Upper lobe of right lung (tissue), 1 donor: ENCODE data around the gene SGIP1. TPM values are rescaled to one million over a fixed set of nuclear protein-coding genes. Genes with fewer than 3 reads are reported as not detected.
A peak's percentile ranks its signal among the peaks of the same experiment; 100 is the strongest.

Experiments
- ATAC-seq: fragments of 200-7000 bp; cut with Tn5 transposase; one replicate; pipeline ENCODE4 v1.9.1; 2020; ENCODE audit warnings: mild to moderate bottlenecking, moderate library complexity
- DNase-seq: peaks from one replicate; pipeline ENCODE4 v3.0.0-alpha.2; 2020
- H3K27ac ChIP-seq: fragments of 200-600 bp; one replicate; pipeline ENCODE4 v1.8.0; 2022
- H3K27me3 ChIP-seq: fragments of 200-600 bp; one replicate; pipeline ENCODE4 v1.8.0; 2022; ENCODE audit warnings: mild to moderate bottlenecking
- H3K36me3 ChIP-seq: fragments of 200-600 bp; one replicate; pipeline ENCODE4 v1.8.0; 2022
- H3K4me1 ChIP-seq: fragments of 200-600 bp; one replicate; pipeline ENCODE4 v1.8.0; 2022
- H3K4me3 ChIP-seq: fragments of 200-600 bp; one replicate; pipeline ENCODE4 v1.8.0; 2022; ENCODE audit warnings: mild to moderate bottlenecking
- H3K9me3 ChIP-seq: fragments of 200-600 bp; one replicate; pipeline ENCODE4 v1.8.0; 2022
- intact Hi-C: fragments of 100-400 bp; cut with DNase I; formaldehyde crosslinking; loops from one replicate; pipeline ENCODE4 v1.11.0; 2022
- total RNA-seq: library from RNA; stranded (reverse); fragmentation: NEBNext Ultra II Directional; extraction: Animal tissue kit (Norgen Biotek cat#: 25700); gene quantifications from one replicate; pipeline ENCODE4 v1.2.1, GENCODE V29; 2021
- TF ChIP-seq, protein P1 (sequence below): fragments of 200-600 bp; IDR thresholded peaks from one replicate; pipeline ENCODE4 v1.8.0; 2022; ENCODE audit warnings: antibody characterized with exemption
- donor health status: DM: no; HTN: yes; CAD: no; lungs with severe emphysema.

Gene SGIP1
- total RNA-seq, 1 donor from 2014 or later = 19.8 TPM

GRCh38 chr1:66539491-66539890 lies 5.5 kb downstream of the SGIP1 start:
- TF ChIP-seq, protein P1, sequence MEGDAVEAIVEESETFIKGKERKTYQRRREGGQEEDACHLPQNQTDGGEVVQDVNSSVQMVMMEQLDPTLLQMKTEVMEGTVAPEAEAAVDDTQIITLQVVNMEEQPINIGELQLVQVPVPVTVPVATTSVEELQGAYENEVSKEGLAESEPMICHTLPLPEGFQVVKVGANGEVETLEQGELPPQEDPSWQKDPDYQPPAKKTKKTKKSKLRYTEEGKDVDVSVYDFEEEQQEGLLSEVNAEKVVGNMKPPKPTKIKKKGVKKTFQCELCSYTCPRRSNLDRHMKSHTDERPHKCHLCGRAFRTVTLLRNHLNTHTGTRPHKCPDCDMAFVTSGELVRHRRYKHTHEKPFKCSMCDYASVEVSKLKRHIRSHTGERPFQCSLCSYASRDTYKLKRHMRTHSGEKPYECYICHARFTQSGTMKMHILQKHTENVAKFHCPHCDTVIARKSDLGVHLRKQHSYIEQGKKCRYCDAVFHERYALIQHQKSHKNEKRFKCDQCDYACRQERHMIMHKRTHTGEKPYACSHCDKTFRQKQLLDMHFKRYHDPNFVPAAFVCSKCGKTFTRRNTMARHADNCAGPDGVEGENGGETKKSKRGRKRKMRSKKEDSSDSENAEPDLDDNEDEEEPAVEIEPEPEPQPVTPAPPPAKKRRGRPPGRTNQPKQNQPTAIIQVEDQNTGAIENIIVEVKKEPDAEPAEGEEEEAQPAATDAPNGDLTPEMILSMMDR = no peak
- no peaks in the 10 kb centered on the region for H3K27me3 ChIP-seq
- DNase-seq (no peak), ATAC-seq (no peak)
- H3K27ac ChIP-seq = no peak overlapping the region
- H3K4me3 ChIP-seq = no peak overlapping the region
- H3K9me3 ChIP-seq = no peaks in the 10 kb centered on the region
- peaks cover 6% of the 10 kb centered on the region for H3K4me1 ChIP-seq
- no peaks in the 10 kb centered on the region for H3K36me3 ChIP-seq
- intact Hi-C loops = no loop called here

DNA sequence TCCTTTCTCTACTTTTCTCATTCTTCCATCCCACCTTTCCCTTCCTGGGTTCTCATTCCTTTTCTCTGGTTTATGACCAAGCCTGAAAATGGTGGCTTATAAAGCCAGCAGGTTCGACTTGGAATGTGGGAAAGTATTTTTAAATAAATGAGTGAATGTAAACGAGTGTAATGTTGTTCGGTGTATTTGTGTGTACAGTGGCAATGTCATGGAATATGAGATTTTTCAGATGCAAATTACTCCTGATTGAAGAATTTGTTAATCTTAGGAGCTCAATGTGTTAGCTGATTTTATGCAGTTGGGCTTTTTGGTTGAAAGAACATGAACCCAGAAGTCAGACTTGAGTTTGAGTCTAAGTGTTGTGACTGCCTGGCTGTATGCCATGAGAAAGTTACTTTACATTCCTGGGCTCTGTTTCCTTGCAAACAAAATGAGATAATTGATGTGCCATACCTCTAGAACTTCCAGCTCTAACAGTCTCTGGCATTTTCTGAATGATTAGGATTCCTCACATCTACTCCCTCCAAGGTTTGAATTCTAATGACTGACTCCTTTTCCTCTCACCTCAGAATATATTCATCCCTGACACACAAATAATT lies 6.6 kb downstream of the SGIP1 start:
- H3K9me3 ChIP-seq = no peaks in the 10 kb centered on the region
- no peak overlapping the region for H3K27ac ChIP-seq
- H3K4me3 ChIP-seq = no peak overlapping the region
- TF ChIP-seq, protein P1 = no peak
- no peaks in the 10 kb centered on the region for H3K27me3 ChIP-seq
- ATAC-seq (no peak), DNase-seq (no peak)
- intact Hi-C loops = no loop called here
- H3K4me1 ChIP-seq = peaks cover 6% of the 10 kb centered on the region
- H3K36me3 ChIP-seq = no peaks in the 10 kb centered on the region

GRCh38 chr1:66542314-66542713 lies 8.4 kb downstream of the SGIP1 start:
- DNase-seq (no peak), ATAC-seq (no peak)
- H3K36me3 ChIP-seq = no peaks in the 10 kb centered on the region
- H3K9me3 ChIP-seq = no peaks in the 10 kb centered on the region
- TF ChIP-seq, protein P1 = no peak
- intact Hi-C loops = no loop called here
- H3K27ac ChIP-seq = no peak overlapping the region
- H3K4me1 ChIP-seq = peaks cover 6% of the 10 kb centered on the region
- H3K27me3 ChIP-seq = no peaks in the 10 kb centered on the region
- H3K4me3 ChIP-seq = no peak overlapping the region

- intact Hi-C loops = no loop called here
- Histone ChIP-seq H3K4me3 (no peak overlapping the region), H3K4me1 (peaks cover 6% of the 10 kb centered on the region), H3K27ac (peak overlapping the region; percentile 20), H3K9me3 (no peaks in the 10 kb centered on the region), H3K27me3 (no peaks in the 10 kb centered on the region), H3K36me3 (no peaks in the 10 kb centered on the region)
- ATAC-seq = peak; percentile 77
- TF ChIP-seq, protein P1 = no peak
- no peak for DNase-seq
Measured at GRCh38 chr1:66542811-66543767, 9.1 kb downstream of the SGIP1 start.

DNA sequence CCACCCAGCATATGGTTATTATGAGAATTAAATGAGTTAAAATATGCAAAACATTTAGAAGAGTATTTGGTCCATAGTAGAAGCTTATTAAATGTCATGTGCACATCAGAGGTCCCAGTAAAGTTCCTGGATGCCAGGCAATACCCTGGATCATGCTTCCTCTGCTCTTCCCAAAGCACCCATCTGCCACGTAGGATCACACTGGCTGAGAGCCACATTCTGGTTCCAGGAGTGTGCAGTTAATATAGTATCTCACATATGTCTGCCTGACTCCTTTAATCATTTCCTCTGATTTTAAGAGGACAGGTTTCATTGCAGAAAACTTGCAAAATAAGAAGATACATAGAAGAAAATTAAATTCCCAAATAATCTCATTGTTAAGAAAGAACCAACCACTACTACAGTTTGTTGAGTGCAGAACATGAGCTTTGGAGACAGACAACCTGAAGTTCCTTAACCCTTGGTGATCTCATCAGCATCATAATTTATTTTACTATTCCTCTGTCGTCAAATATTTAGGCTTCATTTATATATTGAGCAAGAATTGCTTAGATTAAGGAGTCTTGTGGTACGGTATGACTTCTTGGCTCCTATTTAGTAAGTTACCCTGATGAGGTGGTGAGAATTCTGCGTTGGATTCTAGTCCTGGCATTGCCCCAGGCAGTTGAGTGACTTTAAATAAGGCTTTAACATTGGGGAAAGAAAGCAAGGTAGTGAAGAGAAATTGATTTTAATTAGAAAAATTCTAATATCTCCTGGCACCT lies 12.3 kb downstream of the SGIP1 start:
- intact Hi-C loops = no loop called here
- no peak for ATAC-seq

More for the DNA sequence above, 12.3 kb downstream of the SGIP1 start:
- H3K27me3 ChIP-seq = no peaks in the 10 kb centered on the region
- H3K36me3 ChIP-seq = no peaks in the 10 kb centered on the region
- no peaks in the 10 kb centered on the region for H3K9me3 ChIP-seq
- peaks cover 6% of the 10 kb centered on the region for H3K4me1 ChIP-seq
- H3K27ac ChIP-seq = no peak overlapping the region
- DNase-seq = no peak
- TF ChIP-seq, protein P1 = no peak
- no peak overlapping the region for H3K4me3 ChIP-seq
